ENCODE data around the gene CTTNBP2. TPM values are rescaled to one million over a fixed set of nuclear protein-coding genes. Genes with fewer than 3 reads are reported as not detected.

The CTTNBP2 gene
- total RNA-seq, 5 donors from 2014 or later (not counting 1 experiment from before 2014, with no cell fraction given) = 0.06 to 0.61 (median 0.16) TPM; not detected in 2

GRCh38 chr7:117784315-117784714 is 88.9 kb downstream of the CTTNBP2 start:
- H3K36me3 Mint-ChIP-seq = no peaks in the 10 kb centered on the region
- no CpG with 5 or more reads among the region's 1 CpG for WGBS (ENCODE audit: insufficient coverage)
- DNase-seq = no peak
- ATAC-seq (replicated peaks in 1 of 4) = no peak
- ChIA-PET CTCF (no interaction called here), POLR2A (no interaction called here)
- Histone ChIP-seq H3K4me1 (ENCODE audit: control insufficient read depth in 1 of 2, extremely low read depth in 1 of 2, insufficient read depth in 2 of 2, low read length in 2 of 2) (no peaks in the 10 kb centered on the region), H3K4me3 (ENCODE audit: control insufficient read depth in 1 of 2, extremely low read depth in 1 of 2, low read length in 1 of 2) (no peak overlapping the region), H3K9me3 (no peaks in the 10 kb centered on the region), H3K27me3 (replicated peaks in 1 of 2; ENCODE audit: control insufficient read depth in 2 of 2, extremely low read depth in 1 of 2, insufficient read depth in 2 of 2, low read length in 1 of 2) (no peaks in the 10 kb centered on the region), H3K36me3 (ENCODE audit: control insufficient read depth in 2 of 2, extremely low read depth in 1 of 2, insufficient read depth in 1 of 2, low read length in 1 of 2) (no peaks in the 10 kb centered on the region), H3K27ac (ENCODE audit: low read length) (no peak overlapping the region)
- H3K4me1 Mint-ChIP-seq = no peaks in the 10 kb centered on the region
- H3K27ac Mint-ChIP-seq = no peak overlapping the region
- H3K9me3 Mint-ChIP-seq = peaks cover 0 to 2% (median 0%) of the 10 kb centered on the region in 3 donors
- peaks cover 0 to 2% of the 10 kb centered on the region in 2 donors for H3K27me3 Mint-ChIP-seq
- no peak overlapping the region for H3K4me3 Mint-ChIP-seq

DNA sequence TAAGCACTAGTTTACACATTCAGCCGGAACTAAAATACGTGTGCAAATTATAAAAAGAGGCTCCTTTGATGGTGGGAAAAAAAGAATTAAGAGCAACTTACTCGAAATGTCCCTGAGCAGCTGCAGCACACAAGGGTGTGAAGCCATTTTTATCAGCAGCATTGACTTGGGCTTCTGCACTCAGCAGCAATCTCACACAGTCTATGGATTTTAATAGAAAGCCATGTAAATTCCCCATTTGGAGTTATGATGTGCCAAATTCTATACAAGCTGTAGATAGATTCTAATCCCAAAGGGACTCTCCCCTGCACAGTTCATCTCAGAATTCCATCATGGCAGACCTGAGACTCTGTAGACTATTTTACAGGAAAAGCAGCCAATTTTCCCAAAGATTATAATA is 90.5 kb downstream of the CTTNBP2 start:
- POLR2A ChIA-PET = no interaction called here
- no CpG with 5 or more reads among the region's 3 CpGs for WGBS (ENCODE audit: insufficient coverage)

DNA sequence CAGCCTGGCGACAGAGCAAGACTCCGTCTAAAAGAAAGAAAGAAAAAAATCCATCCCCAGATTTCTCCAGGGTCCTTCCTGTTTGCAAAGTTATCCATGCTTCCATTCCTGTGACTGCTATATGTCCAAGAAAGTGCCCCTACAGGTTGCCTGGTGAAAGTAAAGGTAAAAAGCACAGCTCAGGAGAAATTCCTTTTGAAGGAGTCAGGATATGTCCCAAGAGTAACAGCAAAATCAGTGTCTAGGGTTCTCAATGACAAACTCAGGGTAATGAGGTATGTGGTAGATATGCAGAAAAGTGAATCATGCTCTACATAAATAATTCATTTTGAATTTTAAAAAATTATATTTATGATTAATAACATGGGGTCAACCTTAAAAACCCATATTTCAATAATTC is 91.5 kb downstream of the CTTNBP2 start:
- WGBS (ENCODE audit: insufficient coverage) = no CpG with 5 or more reads among the region's 2 CpGs
- no peak for ATAC-seq (replicated peaks in 1 of 4)
- Histone ChIP-seq H3K36me3 (ENCODE audit: control insufficient read depth in 2 of 2, extremely low read depth in 1 of 2, insufficient read depth in 1 of 2, low read length in 1 of 2) (no peaks in the 10 kb centered on the region), H3K27me3 (replicated peaks in 1 of 2; ENCODE audit: control insufficient read depth in 2 of 2, extremely low read depth in 1 of 2, insufficient read depth in 2 of 2, low read length in 1 of 2) (no peaks in the 10 kb centered on the region), H3K27ac (ENCODE audit: low read length) (no peak overlapping the region), H3K9me3 (no peaks in the 10 kb centered on the region), H3K4me3 (ENCODE audit: control insufficient read depth in 1 of 2, extremely low read depth in 1 of 2, low read length in 1 of 2) (no peak overlapping the region), H3K4me1 (ENCODE audit: control insufficient read depth in 1 of 2, extremely low read depth in 1 of 2, insufficient read depth in 2 of 2, low read length in 2 of 2) (no peaks in the 10 kb centered on the region)
- no peaks in the 10 kb centered on the region for H3K36me3 Mint-ChIP-seq
- H3K27me3 Mint-ChIP-seq = peaks cover 0 to 2% of the 10 kb centered on the region in 2 donors
- no peak overlapping the region for H3K27ac Mint-ChIP-seq
- no peaks in the 10 kb centered on the region for H3K4me1 Mint-ChIP-seq
- CTCF ChIA-PET = no interaction called here
- H3K9me3 Mint-ChIP-seq = peaks cover 0 to 2% (median 0%) of the 10 kb centered on the region in 3 donors
- no peak for DNase-seq
- POLR2A ChIA-PET = no interaction called here
- no peak overlapping the region for H3K4me3 Mint-ChIP-seq

More for the DNA sequence above, 90.5 kb downstream of the CTTNBP2 start:
- Histone ChIP-seq H3K4me1 (ENCODE audit: control insufficient read depth in 1 of 2, extremely low read depth in 1 of 2, insufficient read depth in 2 of 2, low read length in 2 of 2) (no peaks in the 10 kb centered on the region), H3K9me3 (no peaks in the 10 kb centered on the region), H3K27ac (ENCODE audit: low read length) (no peak overlapping the region), H3K4me3 (ENCODE audit: control insufficient read depth in 1 of 2, extremely low read depth in 1 of 2, low read length in 1 of 2) (no peak overlapping the region), H3K36me3 (ENCODE audit: control insufficient read depth in 2 of 2, extremely low read depth in 1 of 2, insufficient read depth in 1 of 2, low read length in 1 of 2) (no peaks in the 10 kb centered on the region), H3K27me3 (replicated peaks in 1 of 2; ENCODE audit: control insufficient read depth in 2 of 2, extremely low read depth in 1 of 2, insufficient read depth in 2 of 2, low read length in 1 of 2) (no peaks in the 10 kb centered on the region)
- DNase-seq (no peak), ATAC-seq (replicated peaks in 1 of 4) (no peak)
- Mint-ChIP-seq H3K27ac (no peak overlapping the region), H3K4me1 (no peaks in the 10 kb centered on the region), H3K4me3 (no peak overlapping the region), H3K36me3 (no peaks in the 10 kb centered on the region), H3K9me3 (peaks cover 0 to 2% (median 0%) of the 10 kb centered on the region in 3 donors), H3K27me3 (peaks cover 0 to 2% of the 10 kb centered on the region in 2 donors)
- CTCF ChIA-PET = no interaction called here

- Mint-ChIP-seq H3K4me1 (no peaks in the 10 kb centered on the region), H3K36me3 (no peaks in the 10 kb centered on the region), H3K4me3 (no peak overlapping the region), H3K27me3 (no peaks in the 10 kb centered on the region), H3K27ac (no peak overlapping the region), H3K9me3 (peaks cover 0 to 4% (median 2%) of the 10 kb centered on the region in 3 donors)
- CTCF ChIA-PET = no interaction called here
- no peak overlapping the region for H3K4me3 ChIP-seq (ENCODE audit: control insufficient read depth in 1 of 2, extremely low read depth in 1 of 2, low read length in 1 of 2)
- WGBS (ENCODE audit: insufficient coverage) = no CpG with 5 or more reads among the region's 2 CpGs
- DNase-seq (no peak), ATAC-seq (replicated peaks in 1 of 4) (no peak)
- POLR2A ChIA-PET = interaction anchor here in 1 of 2 donors (0.6 kb wide), 1 partner anchor 24 kb away, joined by 3 read pairs; no protein-coding TSS in a partner anchor
- H3K27me3 ChIP-seq (replicated peaks in 1 of 2; ENCODE audit: control insufficient read depth in 2 of 2, extremely low read depth in 1 of 2, insufficient read depth in 2 of 2, low read length in 1 of 2) = no peaks in the 10 kb centered on the region
- H3K36me3 ChIP-seq (ENCODE audit: control insufficient read depth in 2 of 2, extremely low read depth in 1 of 2, insufficient read depth in 1 of 2, low read length in 1 of 2) = no peaks in the 10 kb centered on the region
- no peaks in the 10 kb centered on the region for H3K4me1 ChIP-seq (ENCODE audit: control insufficient read depth in 1 of 2, extremely low read depth in 1 of 2, insufficient read depth in 2 of 2, low read length in 2 of 2)
- no peak overlapping the region for H3K27ac ChIP-seq (ENCODE audit: low read length)
- no peaks in the 10 kb centered on the region for H3K9me3 ChIP-seq
These were observed 92.4 kb downstream of the CTTNBP2 start for GRCh38 chr7:117780832-117781231.

GRCh38 chr7:117777335-117778142 is 95.7 kb downstream of the CTTNBP2 start:
- Mint-ChIP-seq H3K27ac (no peak overlapping the region), H3K36me3 (no peaks in the 10 kb centered on the region), H3K27me3 (peaks cover 0 to under 1% of the 10 kb centered on the region in 2 donors), H3K4me1 (peaks cover 0 to 3% (median 0%) of the 10 kb centered on the region in 3 donors), H3K9me3 (peaks cover 0 to 6% (median 1%) of the 10 kb centered on the region in 3 donors), H3K4me3 (no peak overlapping the region)
- Histone ChIP-seq H3K4me3 (ENCODE audit: control insufficient read depth in 1 of 2, extremely low read depth in 1 of 2, low read length in 1 of 2) (no peak overlapping the region), H3K4me1 (ENCODE audit: control insufficient read depth in 1 of 2, extremely low read depth in 1 of 2, insufficient read depth in 2 of 2, low read length in 2 of 2) (no peaks in the 10 kb centered on the region), H3K36me3 (ENCODE audit: control insufficient read depth in 2 of 2, extremely low read depth in 1 of 2, insufficient read depth in 1 of 2, low read length in 1 of 2) (no peaks in the 10 kb centered on the region), H3K27ac (ENCODE audit: low read length) (no peak overlapping the region), H3K27me3 (replicated peaks in 1 of 2; ENCODE audit: control insufficient read depth in 2 of 2, extremely low read depth in 1 of 2, insufficient read depth in 2 of 2, low read length in 1 of 2) (no peaks in the 10 kb centered on the region), H3K9me3 (no peaks in the 10 kb centered on the region)
- ChIA-PET CTCF (interaction anchor here in 1 of 2 donors (0.5 kb wide), 1 partner anchor 25 kb away, joined by 4 read pairs; no protein-coding TSS in a partner anchor), POLR2A (no interaction called here)
- ATAC-seq (replicated peaks in 1 of 4) = no peak
- no peak for DNase-seq
- WGBS (ENCODE audit: insufficient coverage) = no CpG with 5 or more reads among the region's 3 CpGs

- ChIA-PET POLR2A (no interaction called here), CTCF (no interaction called here)
- H3K4me3 ChIP-seq (ENCODE audit: control insufficient read depth in 1 of 2, extremely low read depth in 1 of 2, low read length in 1 of 2) = no peak overlapping the region
- H3K4me1 ChIP-seq (ENCODE audit: control insufficient read depth in 1 of 2, extremely low read depth in 1 of 2, insufficient read depth in 2 of 2, low read length in 2 of 2) = no peaks in the 10 kb centered on the region
- no peaks in the 10 kb centered on the region for H3K36me3 Mint-ChIP-seq
- H3K27ac ChIP-seq (ENCODE audit: low read length) = no peak overlapping the region
- ATAC-seq (replicated peaks in 1 of 4) = no peak
- H3K9me3 Mint-ChIP-seq = peaks cover 0 to 6% (median 0%) of the 10 kb centered on the region in 3 donors
- no peaks in the 10 kb centered on the region for H3K27me3 ChIP-seq (replicated peaks in 1 of 2; ENCODE audit: control insufficient read depth in 2 of 2, extremely low read depth in 1 of 2, insufficient read depth in 2 of 2, low read length in 1 of 2)
- peaks cover 0 to 12% of the 10 kb centered on the region in 2 donors for H3K27me3 Mint-ChIP-seq
- no peaks in the 10 kb centered on the region for H3K36me3 ChIP-seq (ENCODE audit: control insufficient read depth in 2 of 2, extremely low read depth in 1 of 2, insufficient read depth in 1 of 2, low read length in 1 of 2)
- no peak for DNase-seq
- peaks cover 0 to 3% (median 0%) of the 10 kb centered on the region in 3 donors for H3K4me1 Mint-ChIP-seq
- H3K4me3 Mint-ChIP-seq = no peak overlapping the region
- no peak overlapping the region for H3K27ac Mint-ChIP-seq
- H3K9me3 ChIP-seq = no peaks in the 10 kb centered on the region
These were observed 97.0 kb downstream of the CTTNBP2 start for GRCh38 chr7:117776224-117776623.

All from T-cell (primary cell).